Measurements from ENCODE around the gene PHTF1.

- TF ChIP-seq, protein P1, sequence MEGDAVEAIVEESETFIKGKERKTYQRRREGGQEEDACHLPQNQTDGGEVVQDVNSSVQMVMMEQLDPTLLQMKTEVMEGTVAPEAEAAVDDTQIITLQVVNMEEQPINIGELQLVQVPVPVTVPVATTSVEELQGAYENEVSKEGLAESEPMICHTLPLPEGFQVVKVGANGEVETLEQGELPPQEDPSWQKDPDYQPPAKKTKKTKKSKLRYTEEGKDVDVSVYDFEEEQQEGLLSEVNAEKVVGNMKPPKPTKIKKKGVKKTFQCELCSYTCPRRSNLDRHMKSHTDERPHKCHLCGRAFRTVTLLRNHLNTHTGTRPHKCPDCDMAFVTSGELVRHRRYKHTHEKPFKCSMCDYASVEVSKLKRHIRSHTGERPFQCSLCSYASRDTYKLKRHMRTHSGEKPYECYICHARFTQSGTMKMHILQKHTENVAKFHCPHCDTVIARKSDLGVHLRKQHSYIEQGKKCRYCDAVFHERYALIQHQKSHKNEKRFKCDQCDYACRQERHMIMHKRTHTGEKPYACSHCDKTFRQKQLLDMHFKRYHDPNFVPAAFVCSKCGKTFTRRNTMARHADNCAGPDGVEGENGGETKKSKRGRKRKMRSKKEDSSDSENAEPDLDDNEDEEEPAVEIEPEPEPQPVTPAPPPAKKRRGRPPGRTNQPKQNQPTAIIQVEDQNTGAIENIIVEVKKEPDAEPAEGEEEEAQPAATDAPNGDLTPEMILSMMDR (IDR thresholded peaks at IDR 0.05), result no peak
- TF ChIP-seq POLR2A (IDR thresholded peaks at IDR 0.05), result no peak
Measured at GRCh38 chr1:113769601-113769970, 10.3 kb upstream of the PHTF1 start.
